Stimulated activated naive CD4-positive, alpha-beta T cell treated with Interleukin-2 at 50 U/mL for 16 hours (primary cell): ENCODE data around the gene PRODH2.
"Not testable (repeated sequence)": the region's sequence is repeated elsewhere in the genome, so short reads cannot be mapped to it uniquely, and the experiment has no call there.

Experiments
- DNase-seq: peaks from one replicate; lab custom pipeline; 2025; lab: John Stamatoyannopoulos, UW

PRODH2 gene

DNA sequence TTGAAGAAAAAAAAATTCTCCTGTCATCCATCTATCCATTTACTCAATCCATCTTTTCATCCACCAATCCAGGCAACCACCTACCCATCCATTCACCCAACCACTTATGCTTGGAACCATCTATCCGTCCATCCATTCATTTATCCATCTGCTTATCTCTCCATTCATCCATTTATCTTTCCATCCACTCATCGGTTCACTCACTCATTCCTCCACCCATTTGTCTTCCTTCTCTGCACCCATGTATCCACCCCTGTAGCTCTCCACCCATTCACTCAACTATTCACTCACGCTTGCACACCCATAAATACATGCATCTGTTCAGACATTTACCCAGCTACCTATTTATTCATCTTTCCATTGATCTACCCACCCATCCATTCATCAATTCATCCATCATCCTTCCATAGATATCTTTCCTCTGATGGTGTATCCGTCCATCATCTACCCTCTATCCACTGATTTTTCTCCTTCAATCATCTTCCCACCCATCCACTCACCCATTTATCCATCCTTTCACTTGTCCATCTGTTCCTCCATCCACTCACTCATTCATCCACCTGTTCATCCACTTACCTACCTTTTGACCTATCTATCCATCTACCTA, 30.1 kb upstream of the PRODH2 start:
- DNase-seq: no peak

DNA sequence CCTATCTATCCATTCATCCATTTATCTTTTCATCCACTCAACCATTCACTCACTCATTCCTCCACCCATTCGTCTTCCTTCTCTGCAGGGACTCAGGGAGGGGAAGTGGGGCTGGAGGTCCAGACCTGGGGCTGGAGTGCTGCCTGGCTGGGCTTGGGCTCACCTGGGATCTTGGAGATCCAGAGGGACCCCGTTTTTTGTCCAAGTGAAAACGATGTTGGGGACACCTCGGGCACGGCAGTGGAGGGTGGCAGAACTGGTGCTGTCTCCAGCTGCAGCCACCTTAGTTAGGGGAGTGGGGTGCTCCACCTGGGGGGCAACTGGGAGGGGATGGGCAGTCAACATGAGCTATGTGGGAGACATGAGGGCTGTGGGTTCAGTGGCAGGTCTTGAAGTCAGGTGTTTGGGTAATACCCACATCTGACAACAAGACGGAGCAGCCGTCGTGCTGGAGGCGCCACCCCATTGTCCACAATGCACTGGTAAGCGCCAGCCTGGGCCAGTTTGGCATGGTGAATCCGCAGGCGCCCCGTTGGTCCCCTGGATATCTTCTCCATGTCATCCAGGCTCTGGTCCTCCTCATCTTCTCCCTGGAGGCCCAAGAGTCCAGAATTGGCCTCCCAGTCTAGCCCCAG, 29.4 kb upstream of the PRODH2 start:
- DNase-seq: no peak

DNA sequence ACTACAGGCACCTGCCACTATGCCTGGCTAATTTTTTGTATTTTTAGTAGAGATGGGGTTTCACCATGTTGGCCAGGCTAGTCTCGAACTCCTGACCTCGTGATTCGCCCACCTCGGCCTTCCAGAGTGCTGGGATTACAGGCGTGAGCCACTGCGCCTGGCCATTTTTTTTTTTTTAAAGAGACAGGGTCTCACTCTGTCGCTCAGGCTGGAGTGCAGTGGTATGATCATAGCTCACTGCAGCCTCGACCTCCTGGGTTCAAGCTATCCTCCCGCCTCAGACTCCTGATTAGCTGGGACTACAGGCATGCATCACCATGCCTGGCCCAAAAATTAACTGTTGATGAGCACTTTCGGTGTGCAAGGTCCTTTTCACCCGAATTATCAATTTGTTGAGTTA, 23.5 kb upstream of the PRODH2 start:
- not testable (repeated sequence) for DNase-seq

DNA sequence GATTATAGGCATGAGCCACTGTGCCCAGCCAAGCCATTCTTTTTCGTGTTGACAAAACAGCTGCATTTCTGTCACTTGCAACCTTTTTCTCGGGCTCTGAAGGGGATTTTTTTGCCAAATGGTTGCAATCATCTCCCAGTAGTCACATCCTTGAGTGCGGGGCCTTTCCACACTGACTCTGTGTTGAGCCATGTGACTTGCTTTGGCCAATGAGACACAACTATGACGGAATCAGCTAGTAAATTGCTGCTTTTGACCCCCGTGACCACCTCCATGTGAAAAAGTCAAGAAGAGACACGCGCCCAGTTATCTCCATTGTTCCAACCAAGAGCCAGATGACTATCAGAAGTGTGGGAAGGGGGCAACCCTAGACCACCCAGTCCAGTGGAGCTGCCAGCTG, 21.3 kb upstream of the PRODH2 start:
- DNase-seq: no peak

DNA sequence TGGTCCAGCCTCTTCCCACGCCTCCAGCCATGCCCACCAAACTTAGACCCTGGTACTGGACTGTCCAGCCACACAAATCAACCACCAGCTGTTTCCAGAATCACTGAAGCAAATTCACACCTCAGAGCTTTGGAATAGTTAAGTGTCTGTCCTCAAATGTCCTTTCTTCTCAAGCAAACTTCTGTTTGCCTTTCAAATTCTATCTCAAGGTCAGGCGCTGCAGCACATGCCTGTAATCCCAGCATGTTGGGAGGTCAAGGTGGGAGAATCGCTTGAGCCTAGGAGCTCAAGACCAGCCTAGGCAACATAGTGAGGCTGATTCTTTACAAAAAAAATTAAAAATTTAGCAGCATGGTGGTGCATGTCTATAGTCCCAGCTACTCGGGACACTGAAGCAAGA, 19.4 kb upstream of the PRODH2 start:
- DNase-seq: no peak

DNA sequence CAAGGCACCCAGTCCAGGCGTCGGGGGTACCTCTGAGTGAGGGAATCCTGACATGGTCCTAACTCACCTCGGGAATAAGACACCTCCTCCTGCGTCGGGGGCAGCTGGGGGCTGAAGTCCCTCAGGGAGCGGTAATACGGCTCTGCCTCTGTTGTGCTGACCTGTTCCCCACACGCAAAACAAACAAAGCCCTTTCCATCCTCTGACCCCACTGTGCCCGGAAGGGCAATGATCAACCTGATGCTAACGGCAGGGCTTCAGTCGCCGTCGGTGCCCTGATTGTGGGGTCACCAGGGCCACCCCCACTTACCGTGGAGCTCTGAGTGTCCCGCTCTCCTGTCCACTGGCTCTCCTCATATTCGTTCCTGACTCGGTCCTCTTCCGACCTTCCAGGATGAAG, 18.3 kb upstream of the PRODH2 start:
- DNase-seq: no peak

DNA sequence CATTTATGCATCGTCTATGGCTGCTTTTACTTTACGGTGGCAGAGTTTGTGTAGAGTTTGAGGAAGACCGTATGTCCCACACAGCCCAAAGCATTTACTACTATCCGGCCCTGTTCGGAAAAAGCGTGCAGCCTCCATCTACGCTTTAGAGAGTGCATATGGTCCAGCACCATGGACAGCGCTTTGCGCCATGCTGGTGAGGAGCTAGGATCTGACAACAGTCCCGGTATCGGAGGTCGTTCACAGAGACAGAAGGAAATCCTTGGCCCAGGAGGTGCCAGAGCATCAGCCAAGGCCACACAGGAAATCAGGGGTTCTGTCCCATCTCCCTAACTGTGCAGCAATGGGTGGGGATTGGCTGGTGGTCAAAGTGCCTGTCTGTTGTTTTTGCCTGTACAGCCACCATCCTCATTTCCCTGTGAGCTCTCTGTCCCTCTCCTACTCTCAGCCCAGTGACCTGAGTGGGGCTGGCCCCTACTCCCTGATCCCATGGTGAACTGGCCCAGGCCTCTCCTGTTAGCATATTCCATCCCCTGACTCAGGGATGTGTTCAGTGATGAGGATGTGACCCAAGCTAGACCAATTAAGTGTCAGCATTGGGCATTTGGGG, 16.2 kb upstream of the PRODH2 start:
- DNase-seq: no peak

DNA sequence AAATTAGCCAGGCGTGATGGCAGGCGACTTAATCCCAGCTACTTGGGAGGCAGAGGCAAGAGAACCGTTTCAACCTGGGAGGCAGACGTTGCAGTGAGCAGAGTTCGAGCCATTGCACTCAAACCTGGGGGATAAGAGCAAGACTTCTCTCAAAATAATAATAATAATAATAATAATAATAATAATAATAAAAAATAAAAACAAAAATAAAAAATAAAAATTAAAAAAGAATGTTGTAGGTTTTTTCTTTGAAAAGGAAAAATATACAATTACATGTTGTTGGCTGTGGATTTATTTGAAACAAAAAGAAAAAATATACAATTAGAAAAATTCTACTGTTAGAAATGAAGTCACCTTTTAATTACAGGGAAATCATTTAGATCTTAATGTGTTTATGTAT, 11.5 kb upstream of the PRODH2 start:
- no peak for DNase-seq

DNA sequence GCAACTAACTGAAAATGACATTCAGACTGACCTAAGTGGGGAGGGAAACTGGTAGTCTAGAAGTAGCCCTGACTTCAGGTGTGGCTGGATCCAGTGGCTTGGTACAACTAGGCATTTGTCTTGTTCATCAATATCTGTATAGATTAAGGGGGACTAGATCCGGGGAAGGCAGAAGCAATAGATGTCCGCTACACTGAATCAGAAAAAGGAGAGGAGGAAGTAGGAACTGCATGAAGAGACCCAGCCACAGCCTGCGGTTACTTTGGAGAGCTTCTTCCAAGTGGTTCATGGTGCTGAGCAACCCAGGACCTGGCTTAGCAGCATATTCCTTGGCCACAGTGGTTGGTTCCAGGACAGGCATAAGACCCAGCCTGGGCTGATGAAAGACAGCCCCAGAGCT, 9.9 kb upstream of the PRODH2 start:
- DNase-seq: no peak

DNA sequence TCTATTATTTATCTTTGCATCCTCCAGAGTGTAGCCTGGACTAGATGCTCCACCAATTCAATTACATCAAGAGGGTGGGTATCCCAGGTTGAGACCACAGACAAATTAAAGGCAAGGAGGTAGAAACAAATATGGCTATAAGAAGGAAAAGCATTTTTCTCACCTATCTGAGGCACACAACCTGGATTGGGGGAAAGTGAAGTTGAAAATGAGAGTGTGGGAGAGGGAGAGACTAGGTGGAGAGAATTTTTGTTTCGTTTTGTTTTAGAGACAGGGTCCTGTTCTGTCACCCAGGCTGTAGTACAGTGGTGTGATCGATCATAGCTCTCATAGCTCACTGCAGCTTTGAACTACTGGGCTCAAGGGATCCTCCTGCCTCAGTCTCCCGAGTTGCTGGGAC, 5.8 kb upstream of the PRODH2 start:
- no peak for DNase-seq

DNA sequence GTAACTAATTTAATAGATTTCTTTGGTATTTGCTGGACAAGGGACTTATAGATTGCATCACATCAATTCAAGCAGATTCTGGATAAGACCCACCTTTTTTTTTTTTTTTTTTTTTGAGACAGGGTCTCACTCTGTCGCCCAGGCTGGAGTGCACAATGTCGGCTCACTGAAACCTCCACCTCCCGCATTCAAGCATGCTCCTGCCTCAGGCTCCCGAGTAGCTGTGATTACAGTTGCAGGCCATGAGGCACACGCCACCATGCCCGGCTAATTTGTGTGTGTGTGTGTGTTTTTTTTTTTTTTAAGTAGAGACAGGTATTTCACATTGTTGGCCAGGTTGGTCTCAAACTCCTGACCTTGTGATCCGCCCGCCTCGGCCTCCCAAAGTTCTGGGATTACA, 4.2 kb upstream of the PRODH2 start:
- no peak for DNase-seq

DNA sequence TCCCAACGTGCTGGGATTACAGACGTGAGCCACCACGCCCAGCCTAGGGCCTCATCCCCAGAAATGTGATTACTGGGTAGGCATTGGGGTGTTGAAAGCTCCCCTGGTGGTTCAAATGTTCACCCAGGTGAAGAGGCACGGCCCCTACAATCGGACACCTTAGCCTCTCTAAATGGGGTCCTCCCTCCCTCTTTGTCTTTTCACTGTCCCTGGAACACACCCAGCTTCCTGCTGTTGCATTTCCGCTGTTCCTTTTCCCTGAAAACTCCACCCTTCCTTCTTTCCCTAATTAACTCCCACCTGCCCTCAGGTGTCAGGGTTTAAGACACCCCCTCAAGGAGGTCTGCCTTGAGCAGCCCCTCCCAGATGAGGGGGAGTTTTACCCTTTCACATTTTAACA, 3.6 kb upstream of the PRODH2 start:
- no peak for DNase-seq

DNA sequence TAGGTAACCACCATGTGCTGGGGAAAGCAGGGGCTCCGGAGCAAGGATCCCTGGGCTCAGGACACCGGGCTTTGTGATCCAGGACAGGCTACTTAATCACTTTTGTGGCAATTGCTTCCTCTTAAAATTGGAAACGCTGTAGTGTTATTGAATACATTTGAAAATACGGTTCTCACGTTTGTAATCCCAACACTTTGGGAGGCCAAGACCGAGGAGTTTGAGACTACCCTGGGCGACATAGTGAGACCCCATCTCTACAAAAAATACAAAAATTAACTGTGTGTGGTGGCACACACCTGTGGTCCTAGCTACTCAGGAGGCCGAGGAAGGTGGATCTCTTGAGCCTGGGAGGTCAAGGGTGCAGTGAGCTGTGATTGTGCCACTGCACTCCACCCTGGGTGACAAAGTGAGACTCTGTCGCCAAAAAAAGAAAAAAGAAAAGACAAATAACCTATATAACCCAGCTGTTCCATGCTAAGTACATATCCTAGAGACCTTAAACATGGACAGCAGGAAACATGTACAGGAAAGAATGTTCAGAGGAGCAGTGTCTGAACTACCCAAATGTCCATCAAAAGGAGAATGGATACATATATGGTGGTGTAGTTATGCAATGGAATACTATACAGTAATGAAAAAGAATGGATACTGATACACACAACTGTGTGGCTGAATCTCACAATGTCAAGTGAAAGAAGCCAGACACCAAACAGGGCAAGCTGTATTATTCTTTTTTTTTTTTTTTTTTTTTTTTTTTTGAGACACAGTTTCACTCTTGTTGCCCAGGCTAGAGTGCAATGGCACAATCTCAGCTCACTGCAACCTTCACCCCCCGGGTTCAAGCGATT, 622 bp upstream of the PRODH2 start:
- DNase-seq: no peak

DNA sequence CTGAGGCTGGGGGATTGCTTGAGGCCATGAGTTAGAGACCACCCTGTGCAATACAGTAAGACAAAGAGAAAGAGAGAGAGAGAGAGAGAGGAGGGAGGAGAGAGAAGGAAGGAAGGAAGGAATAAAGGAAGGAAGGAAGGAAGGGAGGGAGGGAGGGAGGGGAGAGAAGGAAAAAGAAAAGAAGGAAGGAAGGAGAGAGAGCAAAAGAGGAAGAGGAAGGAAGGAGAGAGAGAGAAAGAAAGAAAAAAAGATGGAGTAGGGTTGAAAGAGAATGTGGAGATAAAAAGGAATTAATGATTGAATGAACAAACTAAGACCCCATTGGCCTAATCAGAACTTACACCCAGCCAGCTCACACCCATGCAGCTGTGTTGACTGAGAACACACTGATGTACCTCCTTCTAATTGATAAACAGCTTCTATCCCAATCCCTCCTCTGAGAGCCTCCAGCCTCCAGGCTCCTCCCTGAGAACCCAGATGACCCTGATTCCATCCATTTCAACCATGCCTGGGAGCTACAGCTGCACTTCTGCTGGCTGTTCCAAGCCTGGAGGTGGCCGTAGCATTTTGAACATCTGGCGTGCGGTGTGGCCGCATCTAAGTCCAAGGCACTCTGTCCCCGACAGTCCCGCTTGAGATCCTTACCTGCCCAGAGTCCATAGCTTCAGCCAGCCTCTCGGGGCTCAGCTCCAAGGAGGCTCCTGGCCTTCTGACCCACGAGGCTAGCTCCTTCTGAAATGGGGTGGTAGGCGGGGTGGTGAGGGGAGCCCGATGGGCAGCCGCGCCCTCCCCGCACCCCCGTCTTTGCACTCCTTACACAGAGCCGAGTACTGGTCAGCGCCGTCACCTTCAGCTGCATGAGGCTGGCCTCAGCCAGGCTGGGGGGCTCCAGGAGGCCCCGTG, 1.1 kb downstream of the PRODH2 start:
- DNase-seq: no peak

DNA sequence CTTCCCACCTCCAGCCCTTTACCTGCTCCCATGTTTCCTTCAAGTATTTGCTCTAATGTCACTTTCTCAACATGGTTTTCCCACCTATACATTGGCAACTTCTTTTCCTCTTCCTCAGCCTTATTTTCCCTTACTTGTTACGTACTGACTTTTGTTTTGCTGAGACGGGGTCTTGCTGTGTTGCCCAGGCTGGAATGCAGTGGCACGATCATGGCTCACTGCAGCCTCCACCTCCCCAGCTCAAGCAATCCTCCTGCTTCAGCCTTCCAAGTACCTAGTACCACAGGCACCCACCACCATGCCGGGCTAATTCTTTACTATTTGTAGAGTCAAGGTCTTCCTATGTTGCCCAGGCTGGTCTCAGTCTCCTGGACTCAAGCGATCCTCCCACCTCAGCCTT, 5.0 kb downstream of the PRODH2 start:
- DNase-seq: no peak

DNA sequence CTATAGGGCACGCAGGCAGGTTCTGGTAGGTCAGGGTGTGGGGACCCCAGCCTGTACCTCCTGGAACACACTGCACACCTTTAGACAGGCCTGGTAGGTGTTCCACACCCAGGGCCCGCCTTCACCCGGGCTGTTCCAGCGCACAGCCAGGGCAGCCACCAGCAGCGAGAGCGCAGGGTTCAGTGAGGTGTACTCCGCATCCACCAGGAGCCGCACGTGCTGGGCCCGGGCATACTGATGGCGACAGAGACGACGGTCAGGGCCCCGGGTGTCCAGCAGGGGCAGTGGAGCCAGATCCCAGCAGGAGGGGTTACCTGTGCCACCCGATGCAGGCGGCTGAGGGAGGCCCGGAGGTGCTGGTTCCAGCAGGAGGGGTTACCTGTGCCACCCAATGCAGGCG, 6.0 kb downstream of the PRODH2 start:
- DNase-seq: no peak

DNA sequence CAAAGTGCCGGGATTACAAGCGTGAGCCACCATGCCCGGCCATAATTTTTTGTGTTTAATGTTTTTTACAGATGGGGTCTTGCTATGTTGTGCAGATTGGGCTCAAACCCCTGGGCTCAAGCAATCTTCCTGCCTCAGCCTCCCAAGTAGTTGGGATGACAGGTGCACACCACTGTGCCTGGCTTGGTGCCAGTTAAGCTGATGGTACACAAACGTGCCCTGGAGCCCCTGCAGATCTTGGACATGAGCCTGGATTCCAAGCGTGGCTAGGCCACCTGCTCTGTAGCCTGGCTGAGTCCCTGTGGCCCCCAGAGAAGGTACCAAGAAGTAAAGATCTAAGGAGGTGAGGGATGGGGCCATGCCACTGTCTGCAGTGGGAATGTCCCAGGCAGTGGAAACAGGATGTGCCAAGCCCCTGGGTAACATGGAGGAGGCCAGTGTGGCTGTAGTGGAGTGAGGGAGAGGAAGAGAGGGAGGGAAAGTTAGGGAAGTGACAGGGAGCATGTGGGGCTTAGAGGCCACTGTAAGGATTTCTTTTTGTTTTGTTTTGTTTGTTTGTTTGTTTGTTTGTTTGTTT, 7.0 kb downstream of the PRODH2 start:
- no peak for DNase-seq

DNA sequence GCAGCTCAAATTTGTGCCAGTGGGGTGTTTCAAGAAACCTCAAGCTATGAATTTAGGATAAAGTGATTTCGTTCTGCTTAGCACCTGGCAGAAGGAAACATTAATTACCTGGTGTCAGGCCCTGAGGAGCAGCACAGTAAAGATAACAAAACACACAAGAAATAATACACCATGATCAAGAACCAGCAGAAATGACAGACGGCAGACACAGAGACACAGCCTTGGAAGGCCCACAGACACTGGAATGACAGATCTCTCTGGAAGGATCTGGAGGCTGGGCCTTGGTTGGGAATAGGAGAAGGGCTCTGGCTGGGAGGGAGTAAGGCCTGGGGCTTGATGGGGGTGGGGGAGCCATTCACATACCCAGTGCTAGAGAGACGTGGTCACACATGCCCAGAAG, 10.8 kb downstream of the PRODH2 start:
- DNase-seq: no peak

DNA sequence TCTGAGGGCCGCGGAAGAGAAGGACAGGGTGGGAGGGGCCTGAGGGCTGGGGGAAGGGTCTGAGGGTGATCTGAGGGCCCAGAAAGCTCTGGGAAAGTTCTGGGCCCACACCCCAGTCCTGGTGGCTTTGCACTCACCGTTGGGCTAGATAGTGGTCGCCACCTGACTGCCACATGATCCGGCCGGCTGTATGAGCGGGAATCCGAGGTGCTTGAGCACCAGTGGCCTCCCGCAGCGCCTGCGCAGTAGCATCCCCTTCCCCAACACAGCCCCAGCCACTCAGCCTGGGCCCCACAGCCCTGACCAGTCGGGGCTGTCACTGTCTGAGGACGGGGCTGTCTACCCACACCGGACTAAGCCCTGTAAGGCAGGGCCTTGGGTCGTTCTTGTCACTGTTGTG, 15.0 kb downstream of the PRODH2 start:
- no peak for DNase-seq

DNA sequence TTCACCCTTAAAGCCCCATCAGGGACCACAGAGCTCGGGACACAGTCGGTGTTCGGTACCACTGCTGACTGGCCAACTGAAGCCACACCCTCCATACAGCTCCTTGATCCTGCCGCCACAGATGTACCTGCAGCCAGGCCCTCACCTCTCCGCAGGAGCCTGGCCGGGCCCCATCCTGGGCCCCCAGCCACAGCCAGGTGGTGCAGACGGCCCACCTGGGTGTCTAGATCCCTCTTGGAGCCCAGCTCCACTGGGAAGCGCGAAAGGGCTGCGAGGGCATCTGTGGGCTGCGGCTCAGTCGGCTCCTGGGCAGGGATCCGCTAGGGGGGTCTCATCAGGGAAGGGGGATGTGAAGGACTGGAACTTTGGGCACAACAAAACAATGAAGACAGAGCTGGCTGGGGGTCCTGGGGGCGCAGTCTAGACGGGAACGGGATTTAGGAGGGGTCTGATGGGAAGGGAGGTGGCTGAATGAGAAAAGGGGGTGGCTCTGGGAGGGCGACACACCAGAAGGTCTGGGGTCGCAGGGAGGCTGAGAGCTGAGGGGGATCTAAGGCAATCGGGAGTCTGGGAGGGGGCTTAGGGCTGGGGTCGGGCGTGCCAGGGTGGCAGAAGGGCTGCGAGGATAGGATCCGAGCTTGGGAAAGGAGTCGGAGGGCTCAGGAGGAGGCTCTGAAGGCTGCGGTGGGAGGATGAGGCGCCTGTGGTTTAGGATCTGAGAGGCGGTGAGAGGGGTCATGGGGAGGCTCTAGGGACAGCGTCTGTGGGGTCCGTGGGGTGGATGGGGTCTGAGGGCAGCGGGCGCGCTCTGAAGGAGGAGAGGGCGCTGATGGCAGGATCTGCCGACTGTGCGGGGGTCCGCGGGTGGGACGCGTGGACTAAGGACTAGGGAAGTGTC, 15.8 kb downstream of the PRODH2 start:
- no peak for DNase-seq

DNA sequence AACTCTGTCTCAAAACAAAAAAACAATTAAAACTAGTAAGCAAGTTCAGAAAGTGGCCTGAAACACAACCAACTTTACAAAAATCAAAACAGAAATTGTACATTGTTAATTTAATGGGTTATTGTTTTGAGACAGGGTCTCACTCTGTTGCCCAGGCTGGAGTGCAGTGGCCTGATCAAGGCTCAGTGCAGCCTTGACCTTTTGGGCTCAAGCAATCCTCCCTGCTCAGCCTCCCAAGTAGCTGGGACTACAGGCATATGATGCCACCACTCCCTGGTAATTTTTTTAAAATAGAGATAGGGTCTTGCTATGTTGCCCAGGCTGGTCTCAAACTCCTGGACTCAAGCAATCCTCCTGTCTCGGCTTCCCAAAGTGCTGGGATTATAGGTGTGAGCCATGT, 17.1 kb downstream of the PRODH2 start:
- DNase-seq: not testable (repeated sequence)
